H9 (cell line): Measurements from ENCODE around the gene ERCC2. TPM values are rescaled to one million over a fixed set of nuclear protein-coding genes. Genes with fewer than 3 reads are reported as not detected.
A peak's percentile ranks its signal among the peaks of the same experiment; 100 is the strongest.

Experiments used
- DNase-seq: peaks from one replicate; pipeline ENCODE4 v3.0.0-alpha.2; 2017
- H2AFZ ChIP-seq: one replicate; pipeline ENCODE4 v1.6.1; 2013; ENCODE audit warnings: mild to moderate bottlenecking, low read length, control low read depth, moderate library complexity
- H2AK5ac ChIP-seq: 2 replicates; pipeline ENCODE4 v1.6.1; 2013; ENCODE audit warnings: low read length, control low read depth, mixed read lengths; ENCODE audit not compliant: insufficient read length
- H2BK120ac ChIP-seq: one replicate; pipeline ENCODE4 v1.6.1; 2013; ENCODE audit warnings: low read depth, mild to moderate bottlenecking, low read length, control low read depth, inconsistent platforms; ENCODE audit not compliant: poor library complexity, severe bottlenecking
- H2BK12ac ChIP-seq: 2 replicates; pipeline ENCODE4 v1.6.1; 2013; ENCODE audit warnings: low read length, control low read depth, mixed read lengths, low read depth; ENCODE audit not compliant: insufficient read length
- H2BK15ac ChIP-seq: 2 replicates; pipeline ENCODE4 v1.6.1; 2013; ENCODE audit warnings: low read depth, low read length, control low read depth
- H2BK20ac ChIP-seq: one replicate; pipeline ENCODE4 v1.6.1; 2013; ENCODE audit warnings: low read depth, mild to moderate bottlenecking, low read length, control low read depth, inconsistent platforms; ENCODE audit not compliant: poor library complexity, severe bottlenecking
- H2BK5ac ChIP-seq: 2 replicates; pipeline ENCODE4 v1.6.1; 2013; ENCODE audit warnings: low read length, control low read depth, mixed read lengths; ENCODE audit not compliant: insufficient read length
- H3K14ac ChIP-seq: 2 replicates; pipeline ENCODE4 v1.6.1; 2013; ENCODE audit warnings: low read length, control low read depth; ENCODE audit not compliant: insufficient read depth
- H3K18ac ChIP-seq: 2 replicates; pipeline ENCODE4 v1.6.1; 2013; ENCODE audit warnings: low read depth, mild to moderate bottlenecking, mixed read lengths, low read length, control low read depth; ENCODE audit not compliant: insufficient read length
- H3K23ac ChIP-seq: 2 replicates; pipeline ENCODE4 v1.6.1; 2013; ENCODE audit warnings: low read length, control low read depth, mixed read lengths, low read depth; ENCODE audit not compliant: insufficient read length
- H3K23me2 ChIP-seq: 2 replicates; pipeline ENCODE4 v1.6.1; 2013; ENCODE audit warnings: low read depth, mild to moderate bottlenecking, mixed read lengths, low read length, control low read depth; ENCODE audit not compliant: insufficient read length, poor library complexity, severe bottlenecking
- H3K27ac ChIP-seq: 2 replicates; pipeline ENCODE4 v1.5.1; 2013; ENCODE audit warnings: low read length, control low read depth, mixed read lengths, low read depth; ENCODE audit not compliant: insufficient read length
- H3K27me3 ChIP-seq: 2 replicates; pipeline ENCODE4 v1.6.1; 2013; ENCODE audit warnings: low read length, control low read depth, inconsistent platforms; ENCODE audit not compliant: insufficient read depth
- H3K4ac ChIP-seq: 2 replicates; pipeline ENCODE4 v1.6.1; 2013; ENCODE audit warnings: low read depth, mild to moderate bottlenecking, control low read depth, inconsistent platforms, low read length, moderate library complexity
- H3K4me1 ChIP-seq: 2 replicates; pipeline ENCODE4 v1.6.1; 2013; ENCODE audit warnings: low read length, control low read depth, inconsistent platforms; ENCODE audit not compliant: insufficient read depth
- H3K4me2 ChIP-seq: 2 replicates; pipeline ENCODE4 v1.6.1; 2013; ENCODE audit warnings: low read length, control low read depth, mixed read lengths; ENCODE audit not compliant: insufficient read length, insufficient read depth
- H3K56ac ChIP-seq: 2 replicates; pipeline ENCODE4 v1.6.1; 2013; ENCODE audit warnings: low read depth, mild to moderate bottlenecking, mixed read lengths, low read length, control low read depth; ENCODE audit not compliant: insufficient read length
- H3K79me1 ChIP-seq: 2 replicates; pipeline ENCODE4 v1.6.1; 2013; ENCODE audit warnings: low read depth, mild to moderate bottlenecking, moderate library complexity, low read length, control low read depth, inconsistent platforms; ENCODE audit not compliant: insufficient read depth, poor library complexity, severe bottlenecking
- H3K79me2 ChIP-seq: 2 replicates; pipeline ENCODE4 v1.6.1; 2013; ENCODE audit warnings: low read length, control low read depth, inconsistent platforms; ENCODE audit not compliant: insufficient read depth
- H3K9ac ChIP-seq: 2 replicates; pipeline ENCODE4 v1.6.1; 2013; ENCODE audit warnings: low read length, control low read depth, mixed read lengths; ENCODE audit not compliant: insufficient read length; ENCODE audit errors: extremely low read depth
- H3K9me3 ChIP-seq: one replicate; pipeline ENCODE4 v1.6.1; 2013; ENCODE audit warnings: low read depth, low read length, inconsistent platforms; ENCODE audit not compliant: control insufficient read depth
- H3T11ph ChIP-seq: one replicate; pipeline ENCODE4 v1.6.1; 2013; ENCODE audit warnings: mild to moderate bottlenecking, low read length, control low read depth, inconsistent platforms
- H4K20me1 ChIP-seq: one replicate; pipeline ENCODE4 v1.6.1; 2013; ENCODE audit not compliant: control insufficient read depth, insufficient read length, insufficient read depth
- H4K5ac ChIP-seq: 2 replicates; pipeline ENCODE4 v1.6.1; 2013; ENCODE audit warnings: low read depth, mild to moderate bottlenecking, mixed read lengths, low read length, control low read depth; ENCODE audit not compliant: insufficient read length
- H4K8ac ChIP-seq: replicated peaks from 2 replicates; pipeline ENCODE4 v1.6.1; 2013; ENCODE audit warnings: low read length, control low read depth, mixed read lengths, low read depth; ENCODE audit not compliant: insufficient read length
- H4K91ac ChIP-seq: 2 replicates; pipeline ENCODE4 v1.6.1; 2013; ENCODE audit warnings: low read depth, mild to moderate bottlenecking, moderate library complexity, mixed read lengths, low read length, control low read depth; ENCODE audit not compliant: insufficient read length
- H3K27ac Mint-ChIP-seq, 3 experiments: 2 replicates in 2 of 3; 3 replicates in 1 of 3; pipeline ENCODE4 v1.8.0; 2020 to 2021; ENCODE audit warnings: mixed read lengths in 3 of 3, mild to moderate bottlenecking in 1 of 3, moderate library complexity in 1 of 3
- H3K27me3 Mint-ChIP-seq: 2 replicates; pipeline ENCODE4 v1.8.0; 2021; ENCODE audit warnings: low read depth, mild to moderate bottlenecking, moderate library complexity, mixed read lengths
- H3K36me3 Mint-ChIP-seq, 3 experiments: 2 replicates in 2 of 3; 3 replicates in 1 of 3; pipeline ENCODE4 v1.8.0; 2020 to 2021; ENCODE audit warnings: low read depth in 3 of 3, mixed read lengths in 3 of 3; ENCODE audit not compliant: insufficient read depth in 1 of 3
- H3K4me1 Mint-ChIP-seq, 2 experiments: 2 replicates each; pipeline ENCODE4 v1.8.0; 2020; ENCODE audit warnings: mixed read lengths in 2 of 2
- H3K4me3 Mint-ChIP-seq, 2 experiments: 2 replicates in 1 of 2; 3 replicates in 1 of 2; pipeline ENCODE4 v1.8.0; 2020 to 2021; ENCODE audit warnings: mild to moderate bottlenecking in 2 of 2, mixed read lengths in 2 of 2, moderate library complexity in 1 of 2
- H3K9me3 Mint-ChIP-seq, 2 experiments: 2 replicates in 1 of 2; 3 replicates in 1 of 2; pipeline ENCODE4 v1.8.0; 2020; ENCODE audit warnings: mild to moderate bottlenecking in 2 of 2, mixed read lengths in 2 of 2, moderate library complexity in 1 of 2
- CTCF ChIP-seq: fragments of 200-600 bp; sonication (generic); conservative IDR thresholded peaks from 3 replicates; pipeline ENCODE4 v1.8.0; 2021; ENCODE audit warnings: antibody characterized with exemption, mild to moderate bottlenecking
- WGBS: extraction: QIAGEN DNeasy Blood & Tissue Kit; methylation state at CpG from one replicate; pipeline ENCODE4 v1.1.7; 2013; ENCODE audit warnings: missing lambda C conversion rate, low lambda C conversion rate, mixed read lengths; ENCODE audit not compliant: insufficient read length; ENCODE audit errors: extremely low coverage; 5-methylcytosine and 5-hydroxymethylcytosine counted together
- total RNA-seq: library from RNA; stranded (reverse); gene quantifications from 2 replicates; pipeline ENCODE4 v1.2.1, GENCODE V29; 2021

Gene ERCC2
- total RNA-seq, 1 experiment from 2014 or later = 98.7 TPM

DNA sequence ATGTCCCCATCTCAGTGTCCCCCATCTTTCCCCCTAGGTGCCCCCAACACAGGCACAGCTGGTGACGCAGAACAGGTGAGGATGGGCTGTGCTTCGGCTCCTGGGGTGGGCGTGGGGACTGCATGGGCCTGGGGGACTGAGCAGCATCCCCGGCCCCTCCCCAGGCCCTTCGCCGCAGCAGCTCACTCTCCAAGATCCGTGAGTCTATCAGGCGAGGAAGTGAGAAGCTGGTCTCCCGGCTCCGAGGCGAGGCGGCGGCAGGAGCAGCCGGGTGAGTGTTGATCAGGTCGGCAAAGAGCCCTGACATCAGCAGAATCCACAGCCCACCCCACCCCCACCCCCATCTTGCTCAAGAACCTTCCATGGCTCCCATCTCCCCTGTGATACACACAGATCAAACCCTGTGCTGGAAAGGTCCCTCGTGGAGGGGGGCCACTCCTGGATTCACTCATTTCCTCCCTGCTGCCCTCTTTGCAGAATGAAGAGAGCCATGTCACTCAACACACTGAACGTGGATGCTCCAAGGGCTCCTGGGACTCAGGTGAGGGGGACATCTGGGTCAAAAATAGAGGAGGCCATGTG lies 19.8 kb downstream of the ERCC2 start:
- Histone ChIP-seq H3K18ac (no peak overlapping the region), H2BK5ac (no peak overlapping the region), H2BK15ac (no peak overlapping the region), H3K9me3 (no peaks in the 10 kb centered on the region), H2BK120ac (no peak overlapping the region), H3K4me1 (no peaks in the 10 kb centered on the region), H3K79me2 (no peaks in the 10 kb centered on the region), H3K4ac (no peak overlapping the region), H2BK20ac (no peak overlapping the region), H3K56ac (no peak overlapping the region), H2AK5ac (no peak overlapping the region), H3T11ph (no peak overlapping the region), H2BK12ac (no peak overlapping the region), H3K23me2 (no peaks in the 10 kb centered on the region), H2AFZ (no peak overlapping the region), H4K5ac (no peak overlapping the region), H3K4me2 (no peak overlapping the region), H3K23ac (no peak overlapping the region), H3K79me1 (no peaks in the 10 kb centered on the region), H4K20me1 (peaks cover 2% of the 10 kb centered on the region), H3K14ac (no peak overlapping the region), H4K8ac (no peak overlapping the region), H4K91ac (no peak overlapping the region), H3K27ac (no peak overlapping the region), H3K9ac (no peak overlapping the region), H3K27me3 (no peaks in the 10 kb centered on the region)
- Mint-ChIP-seq H3K4me3 (no peak overlapping the region), H3K9me3 (no peaks in the 10 kb centered on the region), H3K36me3 (peaks cover 29 to 65% (median 60%) of the 10 kb centered on the region in 3 experiments; a peak in 6 of 7 replicates), H3K4me1 (peaks cover 8 to 17% of the 10 kb centered on the region in 2 experiments; a peak in 3 of 4 replicates), H3K27me3 (peaks cover 2% of the 10 kb centered on the region; the same call in 1 of the 2 replicates), H3K27ac (peak overlapping the region in 1 of 3 experiments; percentile 16; a peak in 2 of 7 replicates)
- no peak for TF ChIP-seq CTCF
- DNase-seq = no peak
- no CpG with 5 or more reads among the region's 17 CpGs for WGBS
